Mesothelial cell of epicardium (in vitro differentiated cells): ENCODE results near the gene CRYBA4. TPM values are rescaled to one million over a fixed set of nuclear protein-coding genes. Genes with fewer than 3 reads are reported as not detected.
A peak's percentile ranks its signal among the peaks of the same experiment; 100 is the strongest.

Source experiments
- DNase-seq, 2 experiments: peaks; one replicate each; pipeline ENCODE4 v3.0.0; 2021; ENCODE audit warnings: low spot score in 2 of 2; ENCODE audit not compliant: unreplicated experiment in 2 of 2
- H3K27ac Mint-ChIP-seq: 2 replicates; pipeline ENCODE4 v1.8.0; 2021; ENCODE audit warnings: mixed read lengths
- H3K27me3 Mint-ChIP-seq: 2 replicates; pipeline ENCODE4 v1.8.0; 2021; ENCODE audit warnings: low read depth, mixed read lengths
- H3K36me3 Mint-ChIP-seq: 2 replicates; pipeline ENCODE4 v1.8.0; 2021; ENCODE audit warnings: mixed read lengths
- H3K4me1 Mint-ChIP-seq: 2 replicates; pipeline ENCODE4 v1.8.0; 2021; ENCODE audit warnings: mixed read lengths
- H3K4me3 Mint-ChIP-seq: 2 replicates; pipeline ENCODE4 v1.8.0; 2021; ENCODE audit warnings: mild to moderate bottlenecking, moderate library complexity, mixed read lengths
- H3K9me3 Mint-ChIP-seq: 2 replicates; pipeline ENCODE4 v1.8.0; 2021; ENCODE audit warnings: mixed read lengths
- CTCF ChIP-seq: fragments of 200-600 bp; sonication (generic); IDR thresholded peaks from one replicate; pipeline ENCODE4 v1.5.0; 2021; ENCODE audit warnings: antibody characterized with exemption; ENCODE audit not compliant: unreplicated experiment
- total RNA-seq: library from RNA; stranded (reverse); gene quantifications from 3 replicates; pipeline ENCODE4 v1.2.1, GENCODE V29; 2021

CRYBA4 gene
- total RNA-seq, 1 donor from 2014 or later: not detected

GRCh38 chr22:26579331-26579886 is 42.4 kb upstream of the CRYBA4 start:
- peaks cover 13% of the 10 kb centered on the region for H3K4me1 Mint-ChIP-seq
- DNase-seq: no peak
- no peak overlapping the region for H3K27ac Mint-ChIP-seq
- peaks cover 1% of the 10 kb centered on the region for H3K36me3 Mint-ChIP-seq
- H3K27me3 Mint-ChIP-seq: no peaks in the 10 kb centered on the region
- no peak overlapping the region for H3K4me3 Mint-ChIP-seq
- no peak for TF ChIP-seq CTCF
- H3K9me3 Mint-ChIP-seq: no peaks in the 10 kb centered on the region

DNA sequence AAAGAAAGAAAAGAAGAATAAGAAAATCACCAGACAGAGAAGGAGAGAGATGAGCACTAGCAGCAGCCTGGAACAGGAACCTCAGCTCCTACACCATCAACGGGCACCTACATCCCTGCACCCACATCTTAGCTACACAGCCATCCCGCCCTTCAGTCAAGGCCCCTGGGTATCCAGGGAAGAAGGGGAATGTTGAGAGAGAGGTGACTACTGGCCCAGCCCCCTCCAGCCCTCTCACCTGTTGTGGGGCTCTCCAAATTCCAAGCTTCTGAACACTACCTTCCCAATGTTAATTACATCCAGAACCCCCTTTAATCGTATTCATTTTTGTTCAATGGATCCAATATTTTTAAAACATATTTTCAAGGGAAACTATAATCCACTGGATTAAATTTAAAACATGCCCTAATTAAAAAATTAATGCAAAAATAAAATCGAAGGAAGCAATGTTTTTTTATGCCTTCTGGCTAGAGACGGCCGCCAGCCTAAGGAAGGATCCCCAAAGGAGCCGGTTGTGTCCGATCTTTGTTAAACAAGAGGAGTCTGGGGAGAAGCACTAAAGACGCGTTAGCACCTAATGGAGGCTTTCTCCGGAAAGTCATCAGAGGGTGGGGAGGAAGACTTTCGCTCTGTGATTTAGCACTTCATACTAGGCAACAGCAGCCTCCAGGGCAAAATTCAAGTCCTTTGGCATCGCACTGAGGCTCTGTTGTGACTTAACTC is 41.4 kb upstream of the CRYBA4 start:
- H3K9me3 Mint-ChIP-seq: no peaks in the 10 kb centered on the region
- peak overlapping the region; percentile 30 for H3K27ac Mint-ChIP-seq
- DNase-seq: no peak
- TF ChIP-seq CTCF: no peak
- no peaks in the 10 kb centered on the region for H3K27me3 Mint-ChIP-seq
- H3K36me3 Mint-ChIP-seq: peaks cover 1% of the 10 kb centered on the region
- H3K4me1 Mint-ChIP-seq: peaks cover 19% of the 10 kb centered on the region
- no peak overlapping the region for H3K4me3 Mint-ChIP-seq

- Mint-ChIP-seq H3K9me3 (no peaks in the 10 kb centered on the region), H3K36me3 (peaks cover 1% of the 10 kb centered on the region), H3K27me3 (no peaks in the 10 kb centered on the region), H3K4me1 (peaks cover 22% of the 10 kb centered on the region), H3K4me3 (no peak overlapping the region), H3K27ac (no peak overlapping the region)
- no peak for DNase-seq
- no peak for TF ChIP-seq CTCF
Measured at GRCh38 chr22:26581026-26581425, 40.7 kb upstream of the CRYBA4 start.

DNA sequence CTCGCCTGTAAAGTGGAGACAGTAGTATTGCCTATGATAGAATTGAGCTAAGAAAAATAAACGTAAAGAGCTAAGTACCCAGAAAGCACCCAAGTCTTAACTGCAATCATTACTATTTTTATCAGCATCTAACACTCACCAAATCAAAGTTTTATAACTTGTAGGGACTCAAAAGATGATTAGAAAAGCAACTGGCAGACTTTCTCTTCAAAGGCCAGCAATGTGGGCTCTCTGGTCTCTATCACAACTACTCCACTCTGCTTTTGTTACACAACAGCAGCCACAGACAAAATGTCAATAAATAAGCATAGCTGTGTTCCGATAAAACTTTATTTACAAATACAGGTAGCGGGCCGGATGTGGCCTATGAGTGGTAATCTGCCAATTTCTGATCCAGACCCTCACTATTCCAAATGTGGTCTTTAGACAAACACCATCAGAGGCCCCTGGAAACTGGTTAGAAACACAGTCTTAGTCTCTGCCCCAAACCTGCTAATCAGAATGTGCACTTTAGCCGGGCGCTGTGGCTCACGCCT is 40.1 kb upstream of the CRYBA4 start:
- peaks cover 18% of the 10 kb centered on the region for H3K4me1 Mint-ChIP-seq
- no peaks in the 10 kb centered on the region for H3K36me3 Mint-ChIP-seq
- DNase-seq: no peak
- H3K27me3 Mint-ChIP-seq: no peaks in the 10 kb centered on the region
- TF ChIP-seq CTCF: no peak
- H3K9me3 Mint-ChIP-seq: no peaks in the 10 kb centered on the region
- no peak overlapping the region for H3K4me3 Mint-ChIP-seq
- H3K27ac Mint-ChIP-seq: no peak overlapping the region

GRCh38 chr22:26584010-26584409 is 37.8 kb upstream of the CRYBA4 start:
- DNase-seq: no peak
- Mint-ChIP-seq H3K27me3 (no peaks in the 10 kb centered on the region), H3K27ac (peak overlapping the region; percentile 71), H3K4me3 (no peak overlapping the region), H3K4me1 (peaks cover 18% of the 10 kb centered on the region), H3K36me3 (no peaks in the 10 kb centered on the region), H3K9me3 (peaks cover 4% of the 10 kb centered on the region)
- no peak for TF ChIP-seq CTCF
